ENCODE data around the gene OR2T27.

Gene OR2T27

DNA sequence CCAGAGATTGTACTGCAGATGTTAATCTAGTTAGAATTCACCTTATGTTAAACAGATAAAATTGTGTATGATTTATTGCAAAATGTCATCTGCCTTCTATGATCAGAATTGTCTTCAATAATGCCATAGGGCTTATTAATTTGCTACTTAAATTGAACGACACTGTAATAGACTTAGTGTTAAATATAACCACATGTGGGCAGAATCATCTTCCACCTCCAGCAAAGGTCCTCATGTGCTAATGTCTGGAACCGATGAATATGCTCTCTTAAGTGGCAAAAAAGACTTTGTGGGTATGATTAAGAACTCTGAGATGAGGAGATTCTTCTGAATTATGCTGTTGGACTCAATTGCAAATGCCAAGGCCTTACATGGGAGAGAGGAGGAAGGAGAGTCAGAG lies 24.8 kb downstream of the OR2T27 start:
- no peak for DNase-seq (ENCODE audit: low read depth)
- no peak overlapping the region for H3K4me3 ChIP-seq (replicated peaks; ENCODE audit: low read depth, low read length)
- no peak for TF ChIP-seq CTCF (IDR thresholded peaks at IDR 0.05; ENCODE audit: low read length, missing control alignments)

GRCh38 chr1:248627971-248628844 lies 27.1 kb downstream of the OR2T27 start:
- no peak for TF ChIP-seq CTCF (IDR thresholded peaks at IDR 0.05; ENCODE audit: low read length, missing control alignments)
- no peak overlapping the region for H3K4me3 ChIP-seq (replicated peaks; ENCODE audit: low read depth, low read length)
- no peak for DNase-seq (ENCODE audit: low read depth)

GRCh38 chr1:248625971-248626370 lies 29.4 kb downstream of the OR2T27 start:
- DNase-seq (ENCODE audit: low read depth), result no peak
- H3K4me3 ChIP-seq (replicated peaks; ENCODE audit: low read depth, low read length), result no peak overlapping the region
- TF ChIP-seq CTCF (IDR thresholded peaks at IDR 0.05; ENCODE audit: low read length, missing control alignments), result no peak

- H3K4me3 ChIP-seq (replicated peaks; ENCODE audit: low read depth, low read length), result no peak overlapping the region
- no peak for DNase-seq (ENCODE audit: low read depth)
- TF ChIP-seq CTCF (IDR thresholded peaks at IDR 0.05; ENCODE audit: low read length, missing control alignments), result no peak
These were observed 30.2 kb downstream of the OR2T27 start for GRCh38 chr1:248625166-248625565.

- TF ChIP-seq CTCF (IDR thresholded peaks at IDR 0.05; ENCODE audit: low read length, missing control alignments), result peak; percentile 51
- no peak overlapping the region for H3K4me3 ChIP-seq (replicated peaks; ENCODE audit: low read depth, low read length)
- peak; percentile 56 for DNase-seq (ENCODE audit: low read depth)
These were observed 32.7 kb downstream of the OR2T27 start for GRCh38 chr1:248622570-248623001.

- DNase-seq (ENCODE audit: low read depth), result no peak
- TF ChIP-seq CTCF (IDR thresholded peaks at IDR 0.05; ENCODE audit: low read length, missing control alignments), result no peak
- H3K4me3 ChIP-seq (replicated peaks; ENCODE audit: low read depth, low read length), result no peak overlapping the region
These were observed 33.6 kb downstream of the OR2T27 start for GRCh38 chr1:248621770-248622169.

DNA sequence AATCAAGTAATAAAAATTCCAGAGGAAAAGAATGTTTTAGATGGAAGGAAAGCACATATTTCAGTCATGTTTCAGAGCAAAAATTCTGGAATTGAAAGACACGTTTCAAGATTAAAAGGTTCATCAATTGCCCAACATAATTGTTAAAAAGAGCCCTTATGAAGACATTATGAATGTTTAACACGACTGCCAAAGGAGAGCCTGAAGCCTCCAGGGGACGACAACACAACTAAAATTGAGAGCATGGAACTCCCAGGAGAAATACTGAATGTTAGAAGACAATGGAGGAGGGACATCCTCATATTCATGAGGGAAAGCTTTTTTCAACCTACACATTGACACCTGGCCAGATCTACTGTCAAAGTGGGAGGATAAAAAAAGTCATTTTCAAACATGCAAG lies 36.5 kb downstream of the OR2T27 start:
- DNase-seq (ENCODE audit: low read depth), result peak; percentile 56
- no peak overlapping the region for H3K4me3 ChIP-seq (replicated peaks; ENCODE audit: low read depth, low read length)
- TF ChIP-seq CTCF (IDR thresholded peaks at IDR 0.05; ENCODE audit: low read length, missing control alignments), result peak; percentile 64

All from fibroblast of pulmonary artery (primary cell).